HepG2 (cell line): ENCODE measurements around the gene NUBPL. TPM values are rescaled to one million over a fixed set of nuclear protein-coding genes. Genes with fewer than 3 reads are reported as not detected.
A peak's percentile ranks its signal among the peaks of the same experiment; 100 is the strongest.

Source experiments
- EZH2 ChIP-seq: conservative IDR thresholded peaks from 2 replicates; pipeline ENCODE4 v1.6.1; 2012; ENCODE audit warnings: mild to moderate bottlenecking, low read depth, low read length, moderate library complexity
- ISL2 ChIP-seq: sonication (generic); formaldehyde crosslinking; IDR thresholded peaks from 2 replicates; pipeline ENCODE4 v1.5.0; 2020; ENCODE audit warnings: missing genetic modification reagents
- LCORL ChIP-seq, 2 experiments: fragments of 450-650 bp in 1 of 2; sonication (generic) in 1 of 2; formaldehyde crosslinking in 1 of 2; IDR thresholded peaks; 2 replicates each; pipeline versions ENCODE4 v1.5.0 to v1.6.1; 2017 to 2020; ENCODE audit warnings: antibody characterized with exemption in 1 of 2, missing genetic modification reagents in 1 of 2
- MNT ChIP-seq: fragments of 450-650 bp; IDR thresholded peaks from 2 replicates; pipeline ENCODE4 v1.6.1; 2016
- NFRKB ChIP-seq: fragments of 450-650 bp; IDR thresholded peaks from 2 replicates; pipeline ENCODE4 v1.6.1; 2017
- PRMT3 ChIP-seq: sonication (generic); formaldehyde crosslinking; IDR thresholded peaks from 2 replicates; pipeline ENCODE4 v1.8.1; 2022; ENCODE audit warnings: low read depth, mild to moderate bottlenecking, moderate library complexity, missing genetic modification reagents, borderline replicate concordance
- SOX6 ChIP-seq, 2 experiments: fragments of 450-650 bp in 1 of 2; sonication (generic) in 1 of 2; formaldehyde crosslinking in 1 of 2; IDR thresholded peaks; 2 replicates each; pipeline versions ENCODE4 v1.4.0 to v1.6.1; 2017 to 2020; ENCODE audit warnings: antibody characterized with exemption in 1 of 2, mild to moderate bottlenecking in 1 of 2, missing genetic modification reagents in 1 of 2
- ZBTB10 ChIP-seq: sonication (generic); formaldehyde crosslinking; IDR thresholded peaks from 2 replicates; pipeline ENCODE4 v1.4.0; 2020; ENCODE audit warnings: missing genetic modification reagents, borderline replicate concordance
- ZBTB40 ChIP-seq, 2 experiments: fragments of 450-650 bp in 1 of 2; sonication (generic) in 1 of 2; formaldehyde crosslinking in 1 of 2; IDR thresholded peaks; 2 replicates each; pipeline versions ENCODE4 v1.6.1 to v1.8.0; 2016 to 2022; ENCODE audit warnings: antibody characterized with exemption in 1 of 2, mild to moderate bottlenecking in 1 of 2, missing genetic modification reagents in 1 of 2
- ZBTB49 ChIP-seq: sonication (generic); formaldehyde crosslinking; IDR thresholded peaks from 2 replicates; pipeline ENCODE4 v1.4.0; 2020; ENCODE audit warnings: missing genetic modification reagents, borderline replicate concordance
- ZEB1 ChIP-seq: IDR thresholded peaks from 2 replicates; pipeline ENCODE4 v1.6.1; 2012; ENCODE audit warnings: mild to moderate bottlenecking, low read depth, inconsistent platforms; ENCODE audit not compliant: insufficient replicate concordance
- ZNF282 ChIP-seq: fragments of 450-650 bp; IDR thresholded peaks from 2 replicates; pipeline ENCODE4 v1.6.1; 2018; ENCODE audit not compliant: partially characterized antibody
- ZNF329 ChIP-seq: sonication (generic); formaldehyde crosslinking; IDR thresholded peaks from 2 replicates; pipeline ENCODE4 v1.9.0; 2021; ENCODE audit warnings: low read depth, mild to moderate bottlenecking, missing genetic modification reagents
- polyA plus RNA-seq, 8 experiments: library from polyadenylated mRNA; depleted of rRNA in 3 of 8; stranded (reverse) in 7 of 8; unstranded in 1 of 8; fragments of >200 nt; fragmentation: Illumina TruSeq in 4 of 8; extraction: Trizol in 4 of 8; gene quantifications; 2 replicates each; pipeline versions ENCODE4 v1.2.1 to v1.2.3, GENCODE V29; 2011 to 2016; ENCODE audit warnings: low read depth in 4 of 8, missing spikeins in 1 of 8, mixed read lengths in 1 of 8; ENCODE audit not compliant: insufficient read depth in 1 of 8
- total RNA-seq, 5 experiments: library from RNA; depleted of rRNA; stranded (reverse); fragments of >200 nt; fragmentation: Illumina TruSeq; extraction: Trizol; gene quantifications; 2 replicates each; pipeline ENCODE4 v1.2.3, GENCODE V29; 2016; ENCODE audit warnings: low read depth in 1 of 5

Gene NUBPL
- total and polyA plus RNA-seq, 2 of the 13 experiments (the other 11 are each of a cell fraction or from before 2014, with no cell fraction given) = 21.3 to 44.1 TPM

GRCh38 chr14:31605702-31606101 lies 44.5 kb downstream of the NUBPL start (continued):
- TF ChIP-seq ZNF329 = no peak
- TF ChIP-seq SOX6 (IDR thresholded peaks at IDR 0.05) = peak; percentile 70; the same call in 1 of the 2 replicates
- TF ChIP-seq SOX6 (CRISPR knock-in tag; IDR thresholded peaks at IDR 0.05) = no peak
- no peak for TF ChIP-seq PRMT3 (CRISPR knock-in tag)
- TF ChIP-seq ZNF282 = peak; percentile 62
- 0 out of 2 replicates have a peak, but pooled peaks have one; percentile 46 for TF ChIP-seq LCORL (IDR thresholded peaks at IDR 0.05)
- TF ChIP-seq LCORL (CRISPR knock-in tag; IDR thresholded peaks at IDR 0.05) = no peak
- TF ChIP-seq NFRKB = peak; percentile 47; the same call in 1 of the 2 replicates
- TF ChIP-seq ISL2 = no peak
- TF ChIP-seq ZBTB10 (CRISPR knock-in tag) = no peak
- no peak for TF ChIP-seq EZH2
- peak; percentile 31; the same call in 1 of the 2 replicates for TF ChIP-seq MNT
- TF ChIP-seq ZBTB49 (CRISPR knock-in tag) = no peak
- peak; percentile 36; the same call in 1 of the 2 replicates for TF ChIP-seq ZBTB40 (IDR thresholded peaks at IDR 0.05)
- no peak for TF ChIP-seq ZBTB40 (CRISPR knock-in tag; IDR thresholded peaks at IDR 0.05)
- no peak for TF ChIP-seq ZEB1
